ENCODE measurements around the gene ZNF124. TPM values are rescaled to one million over a fixed set of nuclear protein-coding genes. Genes with fewer than 3 reads are reported as not detected.
"Not testable (repeated sequence)": the region's sequence is repeated elsewhere in the genome, so short reads cannot be mapped to it uniquely, and the experiment has no call there.

The ZNF124 gene
- total RNA-seq, 1 experiment from 2014 or later: 94.0 TPM

- in situ Hi-C loops (cut with HindIII; ENCODE audit: low sequenced_read_pairs): no loop called here
- no peak for DNase-seq (ENCODE audit: low spot score)
These were observed 5.9 kb upstream of the ZNF124 start for GRCh38 chr1:247177755-247178154.

- no peak for DNase-seq (ENCODE audit: low spot score)
- in situ Hi-C loops (cut with HindIII; ENCODE audit: low sequenced_read_pairs): no loop called here
These were observed 3.6 kb upstream of the ZNF124 start for GRCh38 chr1:247175458-247175857.

- no peak for DNase-seq (ENCODE audit: low spot score)
- in situ Hi-C loops (cut with HindIII; ENCODE audit: low sequenced_read_pairs): no loop called here
These were observed 1.6 kb upstream of the ZNF124 start for GRCh38 chr1:247173431-247173830.

GRCh38 chr1:247172996-247173395 is 1.2 kb upstream of the ZNF124 start:
- in situ Hi-C loops (cut with HindIII; ENCODE audit: low sequenced_read_pairs): no loop called here
- DNase-seq (ENCODE audit: low spot score): no peak

GRCh38 chr1:247171443-247171842 is 377 bp downstream of the ZNF124 start:
- in situ Hi-C loops (cut with HindIII; ENCODE audit: low sequenced_read_pairs): not testable (repeated sequence)

GRCh38 chr1:247165674-247166073 is 6.1 kb downstream of the ZNF124 start:
- DNase-seq (ENCODE audit: low spot score): no peak
- in situ Hi-C loops (cut with HindIII; ENCODE audit: low sequenced_read_pairs): no loop called here

More at GRCh38 chr1:247171443-247171842, 377 bp downstream of the ZNF124 start:
- not testable (repeated sequence) for DNase-seq (ENCODE audit: low spot score)

- in situ Hi-C loops (cut with HindIII; ENCODE audit: low sequenced_read_pairs): no loop called here
- no peak for DNase-seq (ENCODE audit: low spot score)
These were observed 7.1 kb downstream of the ZNF124 start for GRCh38 chr1:247164694-247165093.

- in situ Hi-C loops (cut with HindIII; ENCODE audit: low sequenced_read_pairs): no loop called here
- no peak for DNase-seq (ENCODE audit: low spot score)
These were observed 15.0 kb downstream of the ZNF124 start for GRCh38 chr1:247156787-247157232.

- DNase-seq (ENCODE audit: low spot score): no peak
- in situ Hi-C loops (cut with HindIII; ENCODE audit: low sequenced_read_pairs): no loop called here
These were observed 24.0 kb downstream of the ZNF124 start for GRCh38 chr1:247147781-247148180.

- in situ Hi-C loops (cut with HindIII; ENCODE audit: low sequenced_read_pairs); DNase-seq (ENCODE audit: low spot score): not testable (repeated sequence)
These were observed 24.7 kb downstream of the ZNF124 start for GRCh38 chr1:247147120-247147519.

- no peak for DNase-seq (ENCODE audit: low spot score)
- in situ Hi-C loops (cut with HindIII; ENCODE audit: low sequenced_read_pairs): no loop called here
These were observed 25.1 kb downstream of the ZNF124 start for GRCh38 chr1:247146671-247147070.

GRCh38 chr1:247145279-247145678 is 26.5 kb downstream of the ZNF124 start:
- no peak for DNase-seq (ENCODE audit: low spot score)
- in situ Hi-C loops (cut with HindIII; ENCODE audit: low sequenced_read_pairs): no loop called here

- in situ Hi-C loops (cut with HindIII; ENCODE audit: low sequenced_read_pairs); DNase-seq (ENCODE audit: low spot score): not testable (repeated sequence)
These were observed 32.3 kb downstream of the ZNF124 start for GRCh38 chr1:247139557-247139956.

- in situ Hi-C loops (cut with HindIII; ENCODE audit: low sequenced_read_pairs): no loop called here
- no peak for DNase-seq (ENCODE audit: low spot score)
These were observed 40.6 kb downstream of the ZNF124 start for GRCh38 chr1:247131236-247131635.

- peak; percentile 8 for DNase-seq (ENCODE audit: low spot score)
- in situ Hi-C loops (cut with HindIII; ENCODE audit: low sequenced_read_pairs): not testable (repeated sequence)
These were observed 44.1 kb downstream of the ZNF124 start for GRCh38 chr1:247127519-247128282.

GRCh38 chr1:247126601-247127000 is 45.2 kb downstream of the ZNF124 start:
- in situ Hi-C loops (cut with HindIII; ENCODE audit: low sequenced_read_pairs); DNase-seq (ENCODE audit: low spot score): not testable (repeated sequence)

GRCh38 chr1:247126166-247126565 is 45.7 kb downstream of the ZNF124 start:
- in situ Hi-C loops (cut with HindIII; ENCODE audit: low sequenced_read_pairs); DNase-seq (ENCODE audit: low spot score): not testable (repeated sequence)

- DNase-seq (ENCODE audit: low spot score): no peak
- in situ Hi-C loops (cut with HindIII; ENCODE audit: low sequenced_read_pairs): no loop called here
These were observed 50.4 kb downstream of the ZNF124 start for GRCh38 chr1:247121382-247121781.

- in situ Hi-C loops (cut with HindIII; ENCODE audit: low sequenced_read_pairs); DNase-seq (ENCODE audit: low spot score): not testable (repeated sequence)
These were observed 51.5 kb downstream of the ZNF124 start for GRCh38 chr1:247120408-247120668.

GRCh38 chr1:247119600-247120407 is 52.0 kb downstream of the ZNF124 start:
- no peak for DNase-seq (ENCODE audit: low spot score)
- in situ Hi-C loops (cut with HindIII; ENCODE audit: low sequenced_read_pairs): no loop called here
